Epithelial cell of prostate (primary cell): ENCODE measurements around the gene C13orf42.
"Not testable (repeated sequence)": the region's sequence is repeated elsewhere in the genome, so short reads cannot be mapped to it uniquely, and the experiment has no call there.

Experiments used
- DNase-seq: peaks from one replicate; pipeline ENCODE4 v3.0.0-alpha.2; 2011; ENCODE audit warnings: low read depth, low spot score
- H3K27ac ChIP-seq: fragments of 450-650 bp; 2 replicates; pipeline ENCODE4 v1.5.1; 2017; ENCODE audit warnings: mild to moderate bottlenecking

Gene C13orf42

GRCh38 chr13:51122868-51123566, 11.9 kb upstream of the C13orf42 start:
- H3K27ac ChIP-seq: no peak overlapping the region
- no peak for DNase-seq

GRCh38 chr13:51120873-51121272, 9.8 kb upstream of the C13orf42 start:
- H3K27ac ChIP-seq, DNase-seq: not testable (repeated sequence)

DNA sequence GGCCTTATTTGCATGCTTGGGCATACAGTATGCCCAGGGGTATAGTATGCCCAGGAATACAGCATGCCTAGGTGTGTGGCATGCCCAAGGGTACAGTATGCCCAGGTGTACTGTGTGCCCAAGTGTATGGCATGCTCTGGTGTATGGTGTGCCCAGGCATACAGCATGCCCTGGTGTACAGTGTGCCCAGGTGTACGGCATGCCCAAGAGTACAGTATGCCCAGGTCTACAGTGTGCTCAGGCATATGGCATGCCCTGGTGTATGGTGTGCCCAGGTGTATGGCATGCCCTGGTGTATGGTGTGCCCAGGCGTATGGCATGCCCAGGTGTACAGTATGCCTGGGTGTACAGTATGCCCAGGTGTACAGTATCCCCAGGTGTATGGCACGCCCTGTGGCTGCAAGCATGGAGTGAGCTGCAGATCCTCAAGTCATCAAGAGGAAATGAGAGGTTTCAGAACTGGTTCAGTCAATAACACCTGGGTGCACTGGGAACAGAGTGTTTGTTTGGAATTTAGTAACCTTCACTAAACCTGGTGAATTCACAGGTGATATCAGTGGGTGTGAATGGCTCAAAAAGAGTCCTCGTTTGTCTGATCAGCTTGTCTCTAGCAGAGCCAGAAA, 7.8 kb upstream of the C13orf42 start:
- H3K27ac ChIP-seq: no peak overlapping the region
- DNase-seq: no peak

DNA sequence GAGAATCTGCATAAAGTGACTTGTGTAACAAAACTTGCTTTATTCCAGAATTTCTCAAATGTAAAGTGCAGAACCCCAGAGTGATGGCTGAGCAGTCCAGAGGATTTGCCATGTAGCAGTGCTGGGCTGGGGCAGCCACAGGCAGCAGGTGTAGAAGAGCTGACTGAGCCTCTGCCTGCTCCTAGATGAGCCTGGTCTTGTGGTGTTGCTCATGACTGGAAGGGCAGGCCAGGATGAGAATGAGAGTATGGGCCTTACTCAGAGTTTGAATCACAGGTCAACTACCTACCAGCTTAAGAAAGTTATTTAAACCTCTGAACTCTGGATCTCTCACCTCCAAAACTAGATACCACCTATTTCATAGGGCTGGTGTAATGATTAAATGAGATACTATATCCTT, 2.9 kb upstream of the C13orf42 start:
- H3K27ac ChIP-seq: no peak overlapping the region
- no peak for DNase-seq

- no peak overlapping the region for H3K27ac ChIP-seq
- DNase-seq: no peak
Measured at GRCh38 chr13:51113186-51113881, 2.3 kb upstream of the C13orf42 start.

DNA sequence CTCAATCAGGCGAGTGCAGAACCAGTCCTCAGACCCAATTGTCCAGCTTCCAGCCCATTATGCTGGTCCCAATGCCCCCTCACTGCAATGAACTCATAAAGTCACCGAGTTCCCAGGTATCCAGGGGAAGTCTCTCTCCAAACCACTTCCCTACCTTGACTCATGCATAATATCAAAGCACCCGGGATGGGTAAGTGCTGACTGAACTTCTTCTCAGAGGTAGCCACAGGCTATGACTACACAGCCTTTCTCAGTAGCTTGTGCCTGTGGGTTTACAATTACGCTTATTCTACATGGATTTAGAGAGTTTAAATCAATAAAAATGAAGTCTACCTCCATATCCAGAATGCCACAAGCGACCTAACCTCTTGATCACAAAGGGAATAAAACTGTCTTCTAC, 1.7 kb upstream of the C13orf42 start:
- no peak for DNase-seq
- no peak overlapping the region for H3K27ac ChIP-seq

GRCh38 chr13:51111997-51112396, 923 bp upstream of the C13orf42 start:
- DNase-seq: no peak
- H3K27ac ChIP-seq: no peak overlapping the region

- no peak overlapping the region for H3K27ac ChIP-seq
- DNase-seq: no peak
Measured at GRCh38 chr13:51107996-51108395, 3.1 kb downstream of the C13orf42 start.

DNA sequence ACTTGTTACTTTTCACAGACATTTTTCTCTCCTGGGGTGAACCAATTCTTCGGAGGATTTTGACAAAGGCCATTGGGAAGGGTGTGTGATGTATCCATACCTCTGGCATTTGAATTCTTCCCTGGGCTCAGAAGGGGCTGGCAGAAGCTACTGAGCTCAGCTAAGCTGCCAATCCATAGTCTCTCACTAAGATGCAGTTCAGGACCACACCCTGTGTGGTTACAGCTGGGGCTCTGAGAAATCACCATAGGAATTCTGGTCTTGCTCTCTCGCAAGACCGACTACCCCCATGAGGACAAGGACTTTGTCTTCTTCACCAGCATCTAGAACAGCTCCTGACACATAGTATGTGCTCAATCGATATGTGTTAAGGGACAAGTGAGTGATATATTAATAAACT, 6.0 kb downstream of the C13orf42 start:
- H3K27ac ChIP-seq: no peak overlapping the region
- no peak for DNase-seq

DNA sequence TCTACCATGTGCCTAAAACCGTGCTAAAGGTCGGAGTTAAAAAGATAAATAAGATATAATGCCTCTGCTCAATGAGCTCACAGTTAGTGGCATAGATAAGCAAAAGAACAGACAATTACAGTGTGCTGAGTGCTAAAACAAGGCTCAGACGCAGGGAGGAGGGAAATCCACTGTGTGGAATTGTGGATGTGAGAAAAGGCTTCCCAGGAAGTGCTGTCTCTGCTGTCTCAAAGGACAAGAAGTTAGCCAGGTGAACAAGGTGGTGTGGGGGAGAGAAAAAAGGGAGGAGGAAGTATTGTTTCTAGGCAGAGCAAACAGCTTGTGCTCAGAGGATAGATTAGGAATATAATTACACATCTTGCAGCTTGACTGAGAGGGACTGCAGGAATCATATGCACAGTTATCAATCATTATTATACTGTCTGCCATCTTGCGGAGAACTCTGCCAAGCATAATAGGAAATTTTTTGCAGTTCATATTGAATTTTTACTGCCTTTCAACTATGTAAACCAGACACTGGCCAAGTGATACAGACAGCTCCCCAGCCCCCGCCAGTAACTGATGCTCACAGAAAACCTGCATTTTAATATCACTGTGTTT, 9.3 kb downstream of the C13orf42 start:
- no peak for DNase-seq

GRCh38 chr13:51097353-51098043, 13.6 kb downstream of the C13orf42 start:
- DNase-seq: no peak
- no peak overlapping the region for H3K27ac ChIP-seq

More for the DNA sequence above, 9.3 kb downstream of the C13orf42 start:
- no peak overlapping the region for H3K27ac ChIP-seq

DNA sequence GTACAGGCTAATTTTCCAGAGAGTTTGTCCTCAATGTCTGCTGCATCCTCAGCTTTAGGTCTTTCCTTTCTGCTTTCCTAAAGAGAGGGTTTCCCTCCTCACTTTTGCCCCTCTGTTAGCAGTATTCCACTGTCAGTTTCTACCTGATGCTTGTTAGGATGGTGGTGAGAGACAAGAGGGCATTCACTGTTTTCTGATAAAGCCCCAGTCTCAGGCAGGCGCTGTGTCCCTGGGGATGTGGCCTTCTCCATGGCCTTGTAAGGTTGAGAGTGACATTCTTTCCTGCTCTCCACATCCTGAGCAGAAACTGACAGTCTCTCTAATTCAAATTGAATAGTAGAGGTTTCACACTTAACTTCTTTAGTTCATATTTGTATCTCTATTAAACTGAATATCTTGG, 14.9 kb downstream of the C13orf42 start:
- no peak for DNase-seq
- H3K27ac ChIP-seq: no peak overlapping the region

DNA sequence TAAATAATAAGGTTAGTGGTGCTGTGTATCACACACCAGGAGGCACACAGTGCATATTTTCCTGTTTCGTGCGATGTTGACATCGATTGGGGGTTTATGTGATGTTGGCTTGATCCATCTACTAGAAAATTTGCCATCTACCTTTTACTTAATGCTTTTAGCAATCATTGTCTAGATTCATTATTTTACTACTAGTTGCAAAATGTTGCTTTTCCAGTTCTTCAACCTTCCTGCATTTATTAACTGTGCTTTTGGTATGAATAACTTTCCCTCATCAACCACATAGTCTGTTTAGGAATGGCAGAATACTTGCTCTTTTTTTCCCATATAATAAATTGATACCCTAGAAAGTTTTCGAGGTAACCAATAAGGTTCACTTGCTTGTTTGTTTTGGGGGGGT, 17.5 kb downstream of the C13orf42 start:
- DNase-seq: no peak
- H3K27ac ChIP-seq: no peak overlapping the region

- DNase-seq: no peak
- no peak overlapping the region for H3K27ac ChIP-seq
Measured at GRCh38 chr13:51091839-51092238, 19.2 kb downstream of the C13orf42 start.

DNA sequence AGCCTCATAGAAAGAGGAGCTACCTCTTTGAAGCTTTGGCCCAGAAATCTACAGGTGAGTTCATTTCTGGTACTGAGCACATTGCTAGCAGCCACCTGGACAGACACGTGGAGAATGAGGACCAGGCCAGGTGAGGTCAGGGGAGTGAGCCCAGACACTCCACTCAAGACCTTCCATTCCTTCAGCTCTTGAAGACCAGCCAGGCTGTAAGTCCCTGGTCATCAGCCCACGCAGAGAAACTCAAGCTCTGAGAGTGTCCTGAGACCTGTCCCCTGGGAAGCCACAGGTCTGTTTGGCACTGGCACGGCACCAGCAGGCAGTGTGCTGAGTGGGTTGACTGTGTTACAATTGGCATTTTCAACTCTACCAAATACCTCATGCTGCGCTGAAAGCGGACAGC, 27.4 kb downstream of the C13orf42 start:
- H3K27ac ChIP-seq: no peak overlapping the region
- DNase-seq: no peak

GRCh38 chr13:51080478-51081065, 30.5 kb downstream of the C13orf42 start:
- not testable (repeated sequence) for DNase-seq, H3K27ac ChIP-seq

GRCh38 chr13:51071493-51071892, 39.6 kb downstream of the C13orf42 start:
- DNase-seq: no peak
- H3K27ac ChIP-seq: no peak overlapping the region

DNA sequence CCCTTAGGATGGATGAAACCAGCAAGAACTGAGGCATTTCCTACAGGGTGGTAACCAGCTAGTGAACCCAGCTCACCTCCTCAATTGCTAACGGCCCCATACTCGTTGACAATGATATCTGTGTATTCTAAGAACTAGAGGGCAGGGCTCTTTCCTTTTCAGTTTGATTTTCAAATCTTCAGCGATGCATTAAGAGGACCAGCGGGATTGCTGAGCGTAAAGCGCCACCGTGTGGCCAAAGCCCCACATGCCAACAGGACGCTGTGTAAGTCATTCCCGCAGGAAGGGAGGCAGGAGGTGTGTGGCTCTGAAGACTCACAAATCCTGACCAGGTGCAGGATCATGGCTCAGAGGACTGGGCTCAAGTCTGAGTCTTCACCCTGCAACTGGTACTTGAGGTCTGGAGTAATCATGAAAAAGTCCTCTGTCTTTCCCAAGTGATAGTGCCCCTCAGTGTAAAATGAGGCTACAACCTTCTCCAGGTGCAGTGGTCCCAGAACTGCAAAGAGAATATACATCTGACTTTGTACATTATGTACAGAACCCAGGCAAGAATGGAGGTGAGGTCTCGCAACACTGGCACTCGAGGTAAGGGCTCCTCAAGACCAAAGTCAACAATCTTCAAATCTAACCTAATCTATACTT, 40.9 kb downstream of the C13orf42 start:
- no peak for DNase-seq
- no peak overlapping the region for H3K27ac ChIP-seq

- DNase-seq: no peak
- no peak overlapping the region for H3K27ac ChIP-seq
Measured at GRCh38 chr13:51068501-51068900, 42.6 kb downstream of the C13orf42 start.

DNA sequence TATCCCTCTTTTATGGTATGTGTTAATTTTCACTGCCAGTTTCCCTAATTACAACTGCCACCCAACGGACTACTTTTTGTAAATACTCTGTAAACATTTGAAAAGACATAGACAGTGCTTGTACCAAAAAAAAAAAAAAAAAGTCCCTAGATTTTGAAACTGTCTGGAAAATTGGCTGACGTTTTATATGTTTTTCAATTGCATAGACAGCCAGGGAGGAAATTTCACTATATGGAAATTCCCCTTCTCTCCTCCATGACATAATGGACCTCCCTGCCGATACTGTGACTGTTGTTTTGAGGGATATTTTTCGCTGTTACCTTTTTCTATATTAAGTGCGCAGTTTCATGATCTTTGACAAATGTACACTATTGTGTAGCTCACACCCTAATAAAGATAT, 43.4 kb downstream of the C13orf42 start:
- no peak overlapping the region for H3K27ac ChIP-seq
- no peak for DNase-seq
